ENCODE data around the gene MTCL3.

The MTCL3 gene

DNA sequence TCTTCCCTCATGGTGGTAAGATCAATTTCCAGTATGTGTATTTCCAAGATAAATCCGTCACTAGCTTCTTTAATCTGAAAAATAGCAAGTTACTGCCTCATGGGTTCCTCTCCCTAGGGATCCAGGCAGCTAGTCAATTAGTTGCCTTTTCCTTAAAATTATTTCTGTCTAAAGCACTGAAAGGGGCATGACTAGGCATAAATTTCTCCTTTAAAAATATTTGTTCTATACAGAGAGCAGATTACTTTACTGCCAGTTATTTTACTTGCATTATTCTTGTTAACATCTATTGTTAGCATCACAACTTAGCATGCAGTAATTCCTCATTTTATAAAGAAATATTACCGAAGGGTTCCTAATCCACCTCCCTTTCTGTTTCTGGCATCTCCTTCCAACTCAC, 1.4 kb downstream of the MTCL3 start:
- no peaks in the 10 kb centered on the region for H3K36me3 ChIP-seq (ENCODE audit: control insufficient read depth, low read length)
- no peaks in the 10 kb centered on the region for H3F3A ChIP-seq (ENCODE audit: control insufficient read depth, insufficient read depth)
- H3K9me2 ChIP-seq (replicated peaks; ENCODE audit: control insufficient read depth, low read length), result no peaks in the 10 kb centered on the region
- peaks cover 5% of the 10 kb centered on the region; the same call in 1 of the 2 replicates for H3K4me1 ChIP-seq (ENCODE audit: control insufficient read depth, low read length)
- TF ChIP-seq EZH2phosphoT487 (IDR thresholded peaks at IDR 0.05; ENCODE audit: borderline replicate concordance, low read length), result no peak
- TF ChIP-seq, protein P1, sequence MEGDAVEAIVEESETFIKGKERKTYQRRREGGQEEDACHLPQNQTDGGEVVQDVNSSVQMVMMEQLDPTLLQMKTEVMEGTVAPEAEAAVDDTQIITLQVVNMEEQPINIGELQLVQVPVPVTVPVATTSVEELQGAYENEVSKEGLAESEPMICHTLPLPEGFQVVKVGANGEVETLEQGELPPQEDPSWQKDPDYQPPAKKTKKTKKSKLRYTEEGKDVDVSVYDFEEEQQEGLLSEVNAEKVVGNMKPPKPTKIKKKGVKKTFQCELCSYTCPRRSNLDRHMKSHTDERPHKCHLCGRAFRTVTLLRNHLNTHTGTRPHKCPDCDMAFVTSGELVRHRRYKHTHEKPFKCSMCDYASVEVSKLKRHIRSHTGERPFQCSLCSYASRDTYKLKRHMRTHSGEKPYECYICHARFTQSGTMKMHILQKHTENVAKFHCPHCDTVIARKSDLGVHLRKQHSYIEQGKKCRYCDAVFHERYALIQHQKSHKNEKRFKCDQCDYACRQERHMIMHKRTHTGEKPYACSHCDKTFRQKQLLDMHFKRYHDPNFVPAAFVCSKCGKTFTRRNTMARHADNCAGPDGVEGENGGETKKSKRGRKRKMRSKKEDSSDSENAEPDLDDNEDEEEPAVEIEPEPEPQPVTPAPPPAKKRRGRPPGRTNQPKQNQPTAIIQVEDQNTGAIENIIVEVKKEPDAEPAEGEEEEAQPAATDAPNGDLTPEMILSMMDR (IDR thresholded peaks at IDR 0.05; ENCODE audit: low read depth, low read length, poor library complexity, severe bottlenecking), result no peak
- no peak overlapping the region for H3K27ac ChIP-seq (ENCODE audit: low read depth, low read length)
- H3K27me3 ChIP-seq (ENCODE audit: control insufficient read depth, low read length), result peaks cover 10% of the 10 kb centered on the region; the same call in 1 of the 2 replicates
- H3K79me2 ChIP-seq (ENCODE audit: control insufficient read depth, low read length), result no peaks in the 10 kb centered on the region
- no peaks in the 10 kb centered on the region for H3K9me3 ChIP-seq (ENCODE audit: control insufficient read depth, insufficient read depth, low read length)
- no peak overlapping the region for H3K4me2 ChIP-seq (ENCODE audit: low read length)
- H4K20me1 ChIP-seq (ENCODE audit: control insufficient read depth, insufficient read depth, low read depth, low read length), result no peaks in the 10 kb centered on the region
- H3K4me3 ChIP-seq (ENCODE audit: low read length), result no peak overlapping the region

DNA sequence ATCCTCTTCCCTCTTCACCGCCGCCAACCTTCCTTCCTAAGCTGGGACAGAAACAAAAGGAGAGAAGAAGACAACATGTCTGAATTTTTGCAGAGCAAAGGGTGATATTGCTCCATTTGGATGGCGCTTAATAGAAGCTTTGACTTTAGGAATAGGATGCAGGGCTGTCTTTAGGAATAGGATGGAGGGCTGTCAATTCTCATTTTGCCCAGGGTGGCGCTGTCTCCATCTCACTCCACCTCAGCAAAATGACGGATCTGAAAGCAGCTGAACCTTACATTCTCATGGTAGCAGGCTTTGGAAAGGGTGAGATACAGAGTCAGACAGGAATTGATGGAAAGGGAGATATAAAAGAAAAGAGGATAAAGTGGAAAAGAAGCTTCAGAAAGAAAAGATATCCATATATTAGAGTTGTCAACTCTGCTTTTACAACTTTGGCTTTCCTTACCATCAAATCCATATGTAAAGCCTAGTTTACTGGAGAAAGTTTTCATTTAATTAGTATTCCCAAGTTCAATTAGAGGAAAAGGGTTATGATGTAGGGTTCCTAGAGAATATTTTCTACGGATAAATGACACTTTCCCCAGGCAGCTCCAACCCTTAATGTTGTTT, 2.4 kb downstream of the MTCL3 start:
- Histone ChIP-seq H3K27me3 (ENCODE audit: control insufficient read depth, low read length) (peaks cover 10% of the 10 kb centered on the region; the same call in 1 of the 2 replicates), H3K79me2 (ENCODE audit: control insufficient read depth, low read length) (no peaks in the 10 kb centered on the region), H3K4me3 (ENCODE audit: low read length) (peak overlapping the region; percentile 58), H3K4me1 (ENCODE audit: control insufficient read depth, low read length) (peaks cover 5% of the 10 kb centered on the region; the same call in 1 of the 2 replicates), H3K36me3 (ENCODE audit: control insufficient read depth, low read length) (no peaks in the 10 kb centered on the region), H4K20me1 (ENCODE audit: control insufficient read depth, insufficient read depth, low read depth, low read length) (no peaks in the 10 kb centered on the region), H3K27ac (ENCODE audit: low read depth, low read length) (no peak overlapping the region), H3K9me3 (ENCODE audit: control insufficient read depth, insufficient read depth, low read length) (no peaks in the 10 kb centered on the region), H3K9me2 (replicated peaks; ENCODE audit: control insufficient read depth, low read length) (no peaks in the 10 kb centered on the region), H3F3A (ENCODE audit: control insufficient read depth, insufficient read depth) (no peaks in the 10 kb centered on the region), H3K4me2 (ENCODE audit: low read length) (peak overlapping the region; percentile 81)
- TF ChIP-seq, protein P1 (IDR thresholded peaks at IDR 0.05; ENCODE audit: low read depth, low read length, poor library complexity, severe bottlenecking), result peak; percentile 84
- no peak for TF ChIP-seq EZH2phosphoT487 (IDR thresholded peaks at IDR 0.05; ENCODE audit: borderline replicate concordance, low read length)

DNA sequence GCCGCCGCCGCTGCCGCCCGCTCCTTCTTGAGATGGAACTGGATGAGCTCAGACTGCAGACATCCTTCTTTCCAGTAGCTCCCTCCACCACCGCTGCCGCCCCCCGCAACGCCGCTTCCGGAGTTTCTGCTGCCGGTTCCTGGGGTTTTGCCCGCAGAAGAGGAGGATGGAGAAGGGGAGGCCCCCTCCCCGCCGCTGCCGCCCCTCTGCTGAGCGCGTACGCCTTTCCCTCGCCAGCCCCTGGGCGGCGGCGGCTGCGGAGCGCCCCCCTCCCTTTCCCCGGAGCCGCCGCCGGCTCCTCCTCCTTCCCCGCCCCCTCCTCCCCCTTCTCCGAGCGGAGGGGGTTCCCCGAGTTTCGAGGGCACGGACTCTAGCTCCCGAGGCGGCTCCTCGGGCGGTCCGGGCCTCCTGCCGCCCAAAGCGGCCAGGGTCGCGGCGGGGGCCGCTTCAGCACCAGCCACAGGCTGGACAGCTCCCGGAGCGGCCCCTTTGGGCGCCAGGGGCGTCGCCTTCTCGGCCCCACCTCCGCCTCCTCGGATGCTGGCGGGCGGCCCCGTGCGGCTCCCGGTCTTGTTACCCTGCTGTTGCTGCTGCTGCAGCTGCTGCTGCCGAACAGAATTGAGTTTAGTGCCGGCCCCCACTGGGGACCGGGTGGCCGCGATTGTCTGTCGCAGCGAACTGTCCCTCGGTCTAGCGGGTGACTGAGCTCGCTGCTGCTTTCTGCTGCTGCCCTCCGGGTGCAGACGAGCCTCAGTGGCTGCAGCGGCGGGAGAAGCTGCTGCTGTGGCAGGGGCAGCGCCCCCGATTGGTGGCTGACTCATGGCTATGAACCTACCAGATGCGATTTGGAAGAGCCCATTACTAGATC, 3.1 kb downstream of the MTCL3 start:
- TF ChIP-seq, protein P1 (IDR thresholded peaks at IDR 0.05; ENCODE audit: low read depth, low read length, poor library complexity, severe bottlenecking), result no peak
- TF ChIP-seq EZH2phosphoT487 (IDR thresholded peaks at IDR 0.05; ENCODE audit: borderline replicate concordance, low read length), result no peak
- H3K27me3 ChIP-seq (ENCODE audit: control insufficient read depth, low read length), result peaks cover 10% of the 10 kb centered on the region; the same call in 1 of the 2 replicates
- H3K4me2 ChIP-seq (ENCODE audit: low read length), result peak overlapping the region; percentile 81
- H3K9me2 ChIP-seq (replicated peaks; ENCODE audit: control insufficient read depth, low read length), result no peaks in the 10 kb centered on the region
- H3F3A ChIP-seq (ENCODE audit: control insufficient read depth, insufficient read depth), result no peaks in the 10 kb centered on the region
- no peaks in the 10 kb centered on the region for H3K36me3 ChIP-seq (ENCODE audit: control insufficient read depth, low read length)
- no peaks in the 10 kb centered on the region for H3K79me2 ChIP-seq (ENCODE audit: control insufficient read depth, low read length)
- H3K4me1 ChIP-seq (ENCODE audit: control insufficient read depth, low read length), result peaks cover 5% of the 10 kb centered on the region; the same call in 1 of the 2 replicates
- peak overlapping the region; percentile 58 for H3K4me3 ChIP-seq (ENCODE audit: low read length)
- H4K20me1 ChIP-seq (ENCODE audit: control insufficient read depth, insufficient read depth, low read depth, low read length), result no peaks in the 10 kb centered on the region
- H3K9me3 ChIP-seq (ENCODE audit: control insufficient read depth, insufficient read depth, low read length), result no peaks in the 10 kb centered on the region
- no peak overlapping the region for H3K27ac ChIP-seq (ENCODE audit: low read depth, low read length)

Data from DOHH2 (cell line).